Panc1 (cell line): ENCODE measurements around the gene THSD7A. TPM values are rescaled to one million over a fixed set of nuclear protein-coding genes. Genes with fewer than 3 reads are reported as not detected.

ENCODE experiments used
- ATAC-seq: fragments of 200-7000 bp; cut with Tn5 transposase; 2 replicates; pipeline ENCODE4 v1.9.1; 2020; ENCODE audit warnings: mild to moderate bottlenecking, moderate library complexity
- BruUV-seq: library from RNA; stranded (reverse); fragments of 400-500 nt; replicated peaks from 2 replicates; lab custom pipeline; 2021; lab: Mats Ljungman, UMichigan
- CTCF ChIA-PET: fragments of 300-600 bp; sonication (Branson Sonifier 250); formaldehyde crosslinking; loops from one replicate; lab custom pipeline; 2022; ENCODE audit warnings: antibody characterized with exemption; lab: Charles Lee
- POLR2A ChIA-PET: fragments of 300-600 bp; sonication (Branson Sonifier 250); formaldehyde crosslinking; loops from one replicate; lab custom pipeline; 2022; ENCODE audit warnings: antibody characterized with exemption; lab: Charles Lee
- DNase-seq: peaks from one replicate; pipeline ENCODE4 v3.0.0-alpha.2; 2010; ENCODE audit warnings: low read depth, low spot score
- H3K27ac ChIP-seq: 2 replicates; pipeline ENCODE4 v1.5.1; 2011; ENCODE audit warnings: mild to moderate bottlenecking, low read length, inconsistent platforms
- H3K27me3 ChIP-seq: fragments of 200-500 bp; sonication (Bioruptor generic); 2 replicates; pipeline ENCODE4 v1.6.0; 2014; ENCODE audit warnings: low read length, inconsistent platforms; ENCODE audit not compliant: control insufficient read depth, insufficient read depth
- H3K36me3 ChIP-seq: fragments of 200-500 bp; sonication (Bioruptor generic); 2 replicates; pipeline ENCODE4 v1.5.1; 2014; ENCODE audit warnings: inconsistent platforms, mild to moderate bottlenecking, low read length, moderate library complexity; ENCODE audit not compliant: control insufficient read depth, insufficient read depth
- H3K4me1 ChIP-seq: 2 replicates; pipeline ENCODE4 v1.5.1; 2011; ENCODE audit warnings: inconsistent platforms, mild to moderate bottlenecking, low read length, moderate library complexity; ENCODE audit not compliant: control insufficient read depth, insufficient read depth
- H3K4me3 ChIP-seq, 2 experiments: 2 replicates each; pipeline ENCODE4 v1.5.1; 2011 to 2012; ENCODE audit warnings: low read depth in 2 of 2, low read length in 2 of 2, mild to moderate bottlenecking in 2 of 2, inconsistent platforms in 1 of 2, moderate library complexity in 1 of 2
- H3K9me3 ChIP-seq: fragments of 200-500 bp; sonication (Bioruptor generic); 2 replicates; pipeline ENCODE4 v1.5.1; 2014; ENCODE audit warnings: low read depth, mild to moderate bottlenecking, inconsistent platforms, low read length, moderate library complexity; ENCODE audit not compliant: control insufficient read depth, insufficient read depth
- CTCF ChIP-seq: fragments of 450-650 bp; IDR thresholded peaks from 2 replicates; pipeline ENCODE4 v1.5.1; 2017; ENCODE audit warnings: mild to moderate bottlenecking
- POLR2AphosphoS5 ChIP-seq: IDR thresholded peaks from 2 replicates; pipeline ENCODE4 v1.6.1; 2012; ENCODE audit warnings: mild to moderate bottlenecking, low read depth, low read length, moderate library complexity
- REST ChIP-seq, 2 experiments: IDR thresholded peaks; 2 replicates each; pipeline ENCODE4 v1.6.1; 2011 to 2012; ENCODE audit warnings: low read depth in 2 of 2, control low read depth in 1 of 2, low read length in 1 of 2, mild to moderate bottlenecking in 1 of 2, moderate library complexity in 1 of 2; ENCODE audit not compliant: insufficient read depth in 1 of 2
- SIN3A ChIP-seq: IDR thresholded peaks from 2 replicates; pipeline ENCODE4 v1.6.1; 2012; ENCODE audit warnings: low read depth, mild to moderate bottlenecking, low read length, moderate library complexity, borderline replicate concordance; ENCODE audit not compliant: insufficient read depth
- TCF7L2 ChIP-seq: IDR thresholded peaks from 2 replicates; pipeline ENCODE4 v1.6.1; 2011; ENCODE audit warnings: mild to moderate bottlenecking, low read depth, low read length, inconsistent platforms
- in situ Hi-C: cut with HindIII; loops from 2 replicates; pipeline ENCODE4 v1.10.0; 2016; ENCODE audit warnings: low sequenced_read_pairs, low pct_unique_long_range_greater_than_20kb
- intact Hi-C: fragments of 100-400 bp; cut with micrococcal nuclease; formaldehyde crosslinking; loops from one replicate; pipeline ENCODE4 v1.10.0; 2022; ENCODE audit not compliant: unreplicated experiment
- total RNA-seq: library from RNA; stranded (reverse); gene quantifications from one replicate; pipeline ENCODE4 v1.2.1, GENCODE V29; 2021; ENCODE audit not compliant: unreplicated experiment

THSD7A gene
- total RNA-seq, 1 experiment from 2014 or later = 38.6 TPM

- TF ChIP-seq CTCF (peak; percentile 30; the same call in 1 of the 2 replicates), POLR2AphosphoS5 (no peak), REST (IDR thresholded peaks at IDR 0.05; ENCODE audit: insufficient read depth in 1 of 2, low read depth in 2 of 2, low read length in 1 of 2) (no peak)
- no TSS peak for BruUV-seq
- ChIA-PET CTCF (no interaction called here), POLR2A (no interaction called here)
- ATAC-seq (no peak), DNase-seq (no peak)
- Histone ChIP-seq H3K27me3 (no peaks in the 10 kb centered on the region), H3K4me1 (no peaks in the 10 kb centered on the region), H3K9me3 (no peaks in the 10 kb centered on the region), H3K4me3 (no peak overlapping the region), H3K27ac (no peak overlapping the region), H3K36me3 (no peaks in the 10 kb centered on the region)
- in situ Hi-C loops = no loop called here
- intact Hi-C loops = no loop called here
These were observed 345.7 kb downstream of the THSD7A start for GRCh38 chr7:11486271-11486670.

- CTCF ChIA-PET = no interaction called here
- DNase-seq = no peak
- BruUV-seq = no TSS peak
- no peak for ATAC-seq
- no peak overlapping the region for H3K27ac ChIP-seq
- no peaks in the 10 kb centered on the region for H3K4me1 ChIP-seq
- TF ChIP-seq POLR2AphosphoS5 (no peak), CTCF (no peak), TCF7L2 (no peak), REST (IDR thresholded peaks at IDR 0.05; ENCODE audit: insufficient read depth in 1 of 2, low read depth in 2 of 2, low read length in 1 of 2) (no peak), SIN3A (no peak)
- H3K36me3 ChIP-seq = no peaks in the 10 kb centered on the region
- no peak overlapping the region for H3K4me3 ChIP-seq
- intact Hi-C loops = no loop called here
- in situ Hi-C loops = no loop called here
- no peaks in the 10 kb centered on the region for H3K9me3 ChIP-seq
- POLR2A ChIA-PET = no interaction called here
- H3K27me3 ChIP-seq = no peaks in the 10 kb centered on the region
These were observed 346.4 kb downstream of the THSD7A start for GRCh38 chr7:11485636-11486035.
